ENCODE results near the gene WFDC10B.

DNA sequence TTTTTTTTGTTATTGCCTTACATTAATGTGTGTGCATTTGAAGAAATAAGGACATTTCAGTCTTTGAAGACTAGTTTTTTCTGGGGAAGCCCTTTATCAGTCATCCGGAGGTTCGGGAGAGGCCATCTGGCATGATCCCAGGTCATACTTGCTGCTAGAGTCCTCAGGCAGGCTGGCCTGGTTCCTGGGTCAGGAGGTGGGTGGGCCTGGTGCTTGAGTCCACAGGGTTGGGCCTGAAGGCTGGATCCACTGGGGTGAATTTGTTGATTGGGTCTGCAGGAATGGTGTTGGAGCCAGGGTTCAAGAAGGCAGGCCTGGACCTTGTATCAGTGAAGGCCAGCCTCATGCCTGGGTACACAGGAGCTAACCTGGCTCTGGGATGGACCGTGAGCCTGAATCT is 57.9 kb downstream of the WFDC10B start:
- no peak for TF ChIP-seq EZH2 (IDR thresholded peaks at IDR 0.05)
- TF ChIP-seq POLR2AphosphoS5 (IDR thresholded peaks at IDR 0.05; ENCODE audit: borderline replicate concordance, low read depth, low read length), result no peak

Data from SK-N-MC (cell line).